ENCODE data around the gene SNED1.

SNED1 gene

GRCh38 chr2:241070361-241070760, 71.9 kb downstream of the SNED1 start:
- DNase-seq = no peak

- no peak for DNase-seq
Observed at GRCh38 chr2:241070811-241071676, 72.6 kb downstream of the SNED1 start.

- no peak for DNase-seq
Observed at GRCh38 chr2:241071677-241072111, 73.3 kb downstream of the SNED1 start.

GRCh38 chr2:241072151-241072550, 73.7 kb downstream of the SNED1 start:
- no peak for DNase-seq

GRCh38 chr2:241072553-241073165, 74.2 kb downstream of the SNED1 start:
- no peak for DNase-seq

DNA sequence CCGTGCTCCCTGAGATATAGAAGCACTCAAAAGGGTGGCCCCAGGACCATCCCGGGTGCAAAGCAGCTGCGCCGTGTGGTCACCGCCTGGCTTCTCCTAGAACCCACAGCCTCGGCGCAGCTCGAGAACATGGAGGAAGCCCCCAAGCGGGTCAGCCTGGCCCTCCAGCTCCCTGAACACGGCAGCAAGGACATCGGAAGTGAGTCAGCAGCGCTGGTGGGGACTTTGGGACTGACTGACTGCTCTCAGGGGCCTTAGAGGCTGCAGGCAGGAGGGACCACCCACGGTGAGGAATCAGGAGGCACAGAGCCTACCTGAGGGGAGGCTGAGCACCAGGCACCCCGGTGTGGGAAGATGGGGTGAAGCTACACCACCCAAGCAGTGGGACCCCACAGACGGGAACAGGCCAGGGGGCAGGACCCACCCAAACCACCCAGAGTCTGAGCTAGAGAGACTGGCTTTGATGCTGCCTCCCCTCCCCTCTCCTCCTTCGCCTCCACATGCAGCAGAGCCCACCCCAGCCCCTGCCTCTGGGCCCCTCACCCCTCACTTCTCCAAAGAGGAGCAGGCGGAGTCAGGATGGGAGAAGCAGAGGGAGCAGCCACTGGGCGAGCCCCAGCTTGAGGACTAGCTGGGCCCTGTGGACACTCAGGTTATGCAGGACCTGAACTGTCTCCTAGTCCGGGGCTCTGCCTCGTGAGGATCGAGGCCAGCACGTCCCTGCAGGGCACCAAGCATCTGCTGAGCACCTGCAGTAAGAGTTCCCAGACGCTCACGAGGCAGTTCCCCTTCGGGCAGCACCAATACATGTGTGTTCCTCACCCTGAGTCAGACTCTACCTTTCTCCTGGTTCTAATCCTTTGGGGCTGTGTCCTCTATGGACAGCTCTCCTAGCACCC, 75.0 kb downstream of the SNED1 start:
- DNase-seq = no peak

- DNase-seq = no peak
Observed at GRCh38 chr2:241074065-241074818, 75.8 kb downstream of the SNED1 start.

GRCh38 chr2:241074901-241075540, 76.6 kb downstream of the SNED1 start:
- no peak for DNase-seq

GRCh38 chr2:241080405-241081189, 82.2 kb downstream of the SNED1 start:
- DNase-seq = no peak

- DNase-seq = no peak
Observed at GRCh38 chr2:241081190-241081642, 82.8 kb downstream of the SNED1 start.

DNA sequence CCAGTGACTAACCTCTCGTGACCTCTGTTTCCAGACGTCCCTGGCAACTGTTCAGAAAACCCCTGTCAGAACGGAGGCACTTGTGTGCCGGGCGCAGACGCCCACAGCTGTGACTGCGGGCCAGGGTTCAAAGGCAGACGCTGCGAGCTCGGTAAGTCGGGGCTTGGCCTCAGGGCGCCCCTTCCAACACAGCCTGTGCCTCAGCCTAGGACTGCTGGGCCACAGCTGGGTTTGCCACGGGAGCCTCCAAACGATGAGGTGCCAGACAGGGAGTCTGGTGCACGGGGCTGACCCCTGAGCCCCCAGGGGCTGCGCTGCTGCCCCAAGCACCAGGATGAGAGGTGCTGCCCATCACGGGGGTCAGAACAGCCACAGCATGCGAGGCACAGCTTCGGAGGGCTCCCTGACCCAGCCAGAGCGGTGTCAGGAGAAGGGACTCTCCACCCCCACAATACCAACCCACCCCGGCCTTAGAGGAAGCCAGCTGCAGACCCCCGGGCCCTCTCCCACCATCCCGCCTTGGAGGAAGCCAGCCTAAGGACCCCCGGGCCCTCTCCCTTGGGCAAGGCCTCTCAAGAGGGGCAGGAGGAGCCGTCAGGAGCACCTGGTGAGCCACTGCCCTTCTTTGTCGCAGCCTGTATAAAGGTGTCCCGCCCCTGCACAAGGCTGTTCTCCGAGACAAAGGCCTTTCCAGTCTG, 83.4 kb downstream of the SNED1 start:
- DNase-seq = no peak

DNA sequence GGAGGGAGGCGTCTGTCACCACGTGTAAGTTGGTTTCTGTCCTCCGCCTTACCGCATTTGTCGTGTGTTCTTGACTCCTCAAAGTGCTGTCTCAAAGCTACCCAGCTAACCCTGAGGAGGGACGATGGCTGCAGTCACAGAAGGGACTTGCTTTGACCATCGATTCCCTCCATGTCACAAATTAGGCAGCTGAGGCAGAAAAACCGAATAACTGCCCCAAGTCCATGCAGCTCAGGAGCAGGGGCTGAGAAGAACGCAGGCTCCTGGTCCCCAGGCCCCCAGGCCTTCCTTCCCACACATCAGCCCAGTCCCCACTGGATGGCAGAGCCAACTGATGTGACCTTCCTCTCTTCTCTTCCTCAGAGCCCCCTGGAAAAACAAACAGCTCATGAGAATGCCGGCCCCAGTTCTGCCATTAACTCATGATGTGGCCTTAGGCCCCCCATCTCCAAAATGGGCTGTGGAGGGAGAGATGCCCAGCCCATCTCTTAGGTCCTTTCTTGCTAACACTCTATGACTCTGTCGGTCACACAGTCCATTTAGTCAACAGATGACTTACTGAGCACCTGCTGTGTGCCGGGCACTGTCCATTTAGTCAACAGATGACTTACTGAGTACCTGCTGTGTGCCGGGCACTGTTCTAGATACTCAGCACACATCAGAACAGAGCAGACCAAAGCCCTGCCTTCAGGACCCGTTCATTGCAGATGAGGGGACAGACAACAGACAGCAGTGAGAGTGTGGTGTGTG, 84.1 kb downstream of the SNED1 start:
- no peak for DNase-seq

DNA sequence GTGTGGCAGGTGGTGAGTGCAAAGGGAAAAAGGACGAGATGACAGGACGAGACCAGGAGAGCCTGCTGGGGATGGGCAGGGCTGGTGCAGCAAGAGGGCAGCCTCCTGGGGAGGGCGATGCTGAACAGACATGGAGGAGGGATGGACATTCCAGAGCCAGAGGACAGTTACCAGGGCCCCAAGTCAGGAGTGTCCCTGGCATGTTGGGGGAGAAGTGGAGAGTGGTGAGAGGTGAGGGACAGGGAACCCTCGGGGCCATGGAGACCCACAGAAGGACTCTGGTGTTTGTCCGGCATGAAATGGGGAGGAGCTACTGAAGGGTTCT, 84.6 kb downstream of the SNED1 start:
- DNase-seq = no peak

DNA sequence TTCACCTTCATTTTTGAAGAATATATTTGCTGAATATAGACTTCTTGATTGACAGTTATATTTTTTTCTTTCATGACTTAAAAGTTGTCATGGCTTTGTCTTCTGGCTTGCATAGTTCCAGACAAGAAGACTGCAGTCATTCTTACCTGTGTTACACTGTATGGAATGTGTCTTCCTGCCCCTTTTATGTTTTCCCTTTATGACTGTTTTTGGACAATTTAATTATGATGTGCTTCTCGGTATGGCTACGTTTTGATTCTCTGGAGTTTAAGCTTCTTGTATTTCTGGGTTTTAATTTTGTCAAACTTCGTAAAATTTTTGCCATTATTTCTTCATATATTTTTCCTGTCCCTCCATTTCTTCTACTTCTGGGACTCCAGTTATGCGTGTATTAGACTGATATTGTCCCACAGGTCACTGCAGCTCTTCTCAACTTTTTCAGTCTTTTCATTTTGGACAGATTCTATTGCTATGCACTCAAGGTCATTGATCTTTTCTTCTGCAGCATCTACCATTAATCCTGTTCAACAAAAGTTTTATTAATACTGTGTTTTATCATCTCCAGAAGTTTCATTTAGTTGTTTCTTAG, 86.5 kb downstream of the SNED1 start:
- no peak for DNase-seq

DNA sequence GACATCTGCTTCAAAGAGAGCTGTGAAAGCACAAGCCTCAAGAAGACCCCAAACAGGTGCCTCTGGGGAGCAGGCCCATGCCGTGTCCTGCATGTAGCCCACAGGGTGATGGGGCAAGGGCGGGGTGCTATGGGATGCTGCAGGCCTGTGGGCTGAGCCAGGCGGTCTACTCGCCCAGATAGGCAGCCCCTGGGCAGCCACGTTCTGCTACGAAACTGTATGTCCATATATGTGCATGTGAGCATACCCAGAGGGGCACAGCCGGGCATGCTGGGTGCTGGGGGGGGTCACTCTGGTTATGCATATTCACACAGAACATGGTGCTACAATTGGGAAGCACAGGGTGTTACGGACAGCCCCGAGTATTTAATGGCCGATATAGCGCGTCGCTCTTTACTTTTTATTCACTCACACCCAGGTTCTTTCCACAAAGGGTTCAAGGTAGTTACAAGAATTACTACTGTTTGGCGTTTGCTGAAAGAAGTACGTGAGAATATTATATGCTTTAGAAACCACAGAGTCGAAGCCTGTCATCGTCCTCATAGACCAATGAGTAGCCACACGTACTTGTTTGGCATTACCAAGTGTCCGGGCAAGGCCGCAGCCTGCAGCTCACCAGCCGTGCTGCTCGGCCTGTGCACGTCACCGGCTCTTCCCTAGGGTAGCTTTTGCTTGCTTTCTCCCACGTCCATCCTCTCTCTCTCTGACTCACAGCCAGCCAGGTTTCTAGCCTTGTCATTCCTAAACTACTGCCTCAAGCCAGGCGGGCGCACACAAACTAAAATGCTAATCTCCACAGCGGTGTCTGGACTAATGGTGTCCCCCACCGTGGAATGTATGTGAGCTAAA, 89.2 kb downstream of the SNED1 start:
- DNase-seq = no peak

GRCh38 chr2:241088376-241088775, 90.0 kb downstream of the SNED1 start:
- no peak for DNase-seq

DNA sequence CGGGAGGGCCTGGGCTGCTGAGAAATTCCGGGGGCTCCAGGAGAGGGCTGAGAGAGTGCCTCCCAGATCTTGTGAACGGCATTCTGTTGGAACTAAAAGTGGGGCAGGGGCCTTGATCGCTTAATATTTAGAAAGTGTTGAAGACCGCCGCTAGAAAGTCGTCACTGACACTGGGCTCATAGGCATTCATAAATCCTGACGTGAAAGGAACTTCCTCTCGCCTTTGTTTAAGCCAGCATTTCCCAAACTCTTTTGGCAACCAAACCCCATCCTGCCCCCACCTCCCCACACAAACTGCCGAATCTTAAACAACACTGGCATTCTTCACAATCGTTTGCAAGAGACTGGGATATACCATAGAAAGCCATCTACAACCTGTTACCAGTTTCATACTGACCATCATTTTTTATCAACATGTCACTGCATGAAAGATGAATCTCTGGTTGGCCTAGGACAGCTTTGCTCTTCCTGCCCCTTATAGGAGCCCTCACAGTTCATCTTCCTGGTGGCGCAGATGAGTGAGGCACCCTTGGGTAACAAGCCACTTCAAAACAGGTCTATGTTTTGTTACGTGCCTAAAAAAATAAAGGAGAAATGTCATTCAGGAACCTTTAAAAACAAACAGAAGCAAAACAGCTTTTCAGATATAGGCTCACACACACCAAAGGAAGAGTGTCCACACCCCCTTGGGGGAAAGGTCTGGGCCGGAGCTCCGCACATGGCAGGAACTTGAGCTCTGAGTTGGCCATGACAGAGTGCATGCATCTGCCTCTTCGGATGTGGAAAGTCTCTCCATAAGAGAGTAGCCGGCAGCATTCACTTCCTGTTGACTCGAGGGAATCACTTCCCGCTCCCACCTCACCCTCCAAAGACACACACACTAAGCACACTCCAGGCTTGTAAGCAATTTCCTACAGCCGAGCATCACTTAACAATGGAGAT, 90.6 kb downstream of the SNED1 start:
- no peak for DNase-seq

All from NCI-H2227 treated with DMSO at 0.1 percent for 48 hours (cell line).